Fibroblast of mammary gland (primary cell): ENCODE measurements around the gene MAN1B1.
A peak's percentile ranks its signal among the peaks of the same experiment; 100 is the strongest.

Experiments used
- DNase-seq: peaks from one replicate; pipeline ENCODE4 v3.0.0-alpha.2; 2010; ENCODE audit warnings: low read depth
- H3K4me3 ChIP-seq: 2 replicates; pipeline ENCODE4 v1.5.1; 2011; ENCODE audit warnings: low read depth, mild to moderate bottlenecking, low read length, moderate library complexity; ENCODE audit not compliant: control insufficient read depth
- CTCF ChIP-seq: conservative IDR thresholded peaks from 2 replicates; pipeline ENCODE4 v1.5.1; 2011; ENCODE audit warnings: low read depth, low read length, inconsistent platforms; ENCODE audit not compliant: control insufficient read depth, insufficient read depth

The MAN1B1 gene

GRCh38 chr9:137113385-137114159 lies 26.8 kb downstream of the MAN1B1 start:
- TF ChIP-seq CTCF = no peak
- H3K4me3 ChIP-seq = peak overlapping the region; percentile 10
- DNase-seq = no peak

- H3K4me3 ChIP-seq = peak overlapping the region; percentile 41
- DNase-seq = no peak
- no peak for TF ChIP-seq CTCF
Measured at GRCh38 chr9:137114220-137114612, 27.4 kb downstream of the MAN1B1 start.

- no peak for TF ChIP-seq CTCF
- peak; percentile 30 for DNase-seq
- peak within 1 kb of the TSS; percentile 41 for H3K4me3 ChIP-seq
Measured at GRCh38 chr9:137114613-137115393, 28.0 kb downstream of the MAN1B1 start, which contains the start of gene DPP7. Gene DPP7, minus strand, starts transcription at chr9:137114733. Its CDS starts 20 bp downstream, at chr9:137114713.

GRCh38 chr9:137115394-137116026 lies 28.7 kb downstream of the MAN1B1 start:
- no peak for DNase-seq
- TF ChIP-seq CTCF = no peak
- H3K4me3 ChIP-seq = no peak overlapping the region

- no peak for DNase-seq
- no peak overlapping the region for H3K4me3 ChIP-seq
- no peak for TF ChIP-seq CTCF
Measured at GRCh38 chr9:137116027-137116507, 29.3 kb downstream of the MAN1B1 start.

GRCh38 chr9:137116728-137117127 lies 29.9 kb downstream of the MAN1B1 start:
- DNase-seq = no peak
- no peak overlapping the region for H3K4me3 ChIP-seq
- TF ChIP-seq CTCF = no peak
